Heart left ventricle (tissue), 13 donors: ENCODE data around the gene MRPS35.

Experiments used
- CTCF ChIP-seq, 12 donors: fragments of 200-600 bp; sonication (generic) in 4 of 12; IDR thresholded peaks; one replicate each; pipeline versions ENCODE4 v1.5.0 to v1.8.0; 2018 to 2022; ENCODE audit warnings: antibody characterized with exemption in 12 of 12, mild to moderate bottlenecking in 5 of 12
- POLR2A ChIP-seq, 2 donors: fragments of 450-650 bp; IDR thresholded peaks; one replicate each; pipeline ENCODE4 v1.6.1; 2017; ENCODE audit warnings: antibody characterized with exemption in 2 of 2, mild to moderate bottlenecking in 2 of 2, moderate library complexity in 2 of 2
- donor health status: ischemic (EF 13 %, LVEDD 7.1; RV severe dilation, severe dysfunction).
- donor health status: DM: no; HTN: yes; CAD: no.
- donor health status: DM: no; HTN: no; CAD: no.
- donor health status: ischemic (EF 25% LVEDD 6.9; RV normal size, moderate dysfunction).
- donor health status: ischemic (EF 25% LVEDD 5.7; RV mildly dilated, moderate dysfunction).
- donor health status: ischemic (EF 35%, LVEDD 5.7; RV mildly dilated, moderate dysfunction).
- donor health status: nonischemic (EF 11% LVEDD 7.7; RV severe dilation, severe dysfunction).
- donor health status: DM: yes; HTN: yes; CAD: no.
- donor health status: PGD.
- donor health status: ischemic (EF 29% LVEDD 5.4; RV normal size, mild dysfunction).
- donor health status: nonischemic (EF 23%, LVEDD 6.1; RV moderate dilation, normal function).

- TF ChIP-seq CTCF (IDR thresholded peaks at IDR 0.05) (no peak), POLR2A (IDR thresholded peaks at IDR 0.05) (no peak)
Measured at GRCh38 chr12:27794818-27795584, 84.4 kb downstream of the MRPS35 start.
